Osteocyte (in vitro differentiated cells): ENCODE results near the gene AGPS. TPM values are rescaled to one million over a fixed set of nuclear protein-coding genes. Genes with fewer than 3 reads are reported as not detected.
A peak's percentile ranks its signal among the peaks of the same experiment; 100 is the strongest.

Source experiments
- DNase-seq: peaks from one replicate; pipeline ENCODE4 v3.0.0; 2021; ENCODE audit warnings: mixed read lengths; ENCODE audit not compliant: unreplicated experiment; ENCODE audit errors: extremely low spot score
- H3K27ac Mint-ChIP-seq: one replicate; pipeline ENCODE4 v1.8.0; 2021; ENCODE audit warnings: mild to moderate bottlenecking, mixed read lengths; ENCODE audit not compliant: unreplicated experiment
- H3K27me3 Mint-ChIP-seq: one replicate; pipeline ENCODE4 v1.8.0; 2021; ENCODE audit warnings: mixed read lengths; ENCODE audit not compliant: unreplicated experiment
- H3K36me3 Mint-ChIP-seq: one replicate; pipeline ENCODE4 v1.8.0; 2021; ENCODE audit warnings: mixed read lengths; ENCODE audit not compliant: unreplicated experiment
- H3K4me1 Mint-ChIP-seq: one replicate; pipeline ENCODE4 v1.8.0; 2021; ENCODE audit warnings: mixed read lengths; ENCODE audit not compliant: unreplicated experiment
- H3K4me3 Mint-ChIP-seq: one replicate; pipeline ENCODE4 v1.8.0; 2021; ENCODE audit warnings: mild to moderate bottlenecking, moderate library complexity, mixed read lengths; ENCODE audit not compliant: unreplicated experiment
- H3K9me3 Mint-ChIP-seq: one replicate; pipeline ENCODE4 v1.8.0; 2021; ENCODE audit warnings: mixed read lengths; ENCODE audit not compliant: unreplicated experiment
- total RNA-seq: library from RNA; stranded (reverse); gene quantifications from 2 replicates; pipeline ENCODE4 v1.2.1, GENCODE V29; 2021
- TF ChIP-seq, protein P1 (sequence below): fragments of 200-600 bp; sonication (generic); IDR thresholded peaks from 2 replicates; pipeline ENCODE4 v1.5.0; 2021; ENCODE audit warnings: antibody characterized with exemption, mild to moderate bottlenecking, moderate library complexity

Gene AGPS
- total RNA-seq, 1 donor from 2014 or later: 38.0 TPM

- Mint-ChIP-seq H3K4me1 (peaks cover 24% of the 10 kb centered on the region), H3K27ac (no peak overlapping the region), H3K4me3 (no peak overlapping the region), H3K36me3 (peaks cover 4% of the 10 kb centered on the region), H3K9me3 (no peaks in the 10 kb centered on the region), H3K27me3 (no peaks in the 10 kb centered on the region)
- DNase-seq: no peak
- TF ChIP-seq, protein P1, sequence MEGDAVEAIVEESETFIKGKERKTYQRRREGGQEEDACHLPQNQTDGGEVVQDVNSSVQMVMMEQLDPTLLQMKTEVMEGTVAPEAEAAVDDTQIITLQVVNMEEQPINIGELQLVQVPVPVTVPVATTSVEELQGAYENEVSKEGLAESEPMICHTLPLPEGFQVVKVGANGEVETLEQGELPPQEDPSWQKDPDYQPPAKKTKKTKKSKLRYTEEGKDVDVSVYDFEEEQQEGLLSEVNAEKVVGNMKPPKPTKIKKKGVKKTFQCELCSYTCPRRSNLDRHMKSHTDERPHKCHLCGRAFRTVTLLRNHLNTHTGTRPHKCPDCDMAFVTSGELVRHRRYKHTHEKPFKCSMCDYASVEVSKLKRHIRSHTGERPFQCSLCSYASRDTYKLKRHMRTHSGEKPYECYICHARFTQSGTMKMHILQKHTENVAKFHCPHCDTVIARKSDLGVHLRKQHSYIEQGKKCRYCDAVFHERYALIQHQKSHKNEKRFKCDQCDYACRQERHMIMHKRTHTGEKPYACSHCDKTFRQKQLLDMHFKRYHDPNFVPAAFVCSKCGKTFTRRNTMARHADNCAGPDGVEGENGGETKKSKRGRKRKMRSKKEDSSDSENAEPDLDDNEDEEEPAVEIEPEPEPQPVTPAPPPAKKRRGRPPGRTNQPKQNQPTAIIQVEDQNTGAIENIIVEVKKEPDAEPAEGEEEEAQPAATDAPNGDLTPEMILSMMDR: no peak
These were observed 147.7 kb downstream of the AGPS start for GRCh38 chr2:177540283-177540682.

DNA sequence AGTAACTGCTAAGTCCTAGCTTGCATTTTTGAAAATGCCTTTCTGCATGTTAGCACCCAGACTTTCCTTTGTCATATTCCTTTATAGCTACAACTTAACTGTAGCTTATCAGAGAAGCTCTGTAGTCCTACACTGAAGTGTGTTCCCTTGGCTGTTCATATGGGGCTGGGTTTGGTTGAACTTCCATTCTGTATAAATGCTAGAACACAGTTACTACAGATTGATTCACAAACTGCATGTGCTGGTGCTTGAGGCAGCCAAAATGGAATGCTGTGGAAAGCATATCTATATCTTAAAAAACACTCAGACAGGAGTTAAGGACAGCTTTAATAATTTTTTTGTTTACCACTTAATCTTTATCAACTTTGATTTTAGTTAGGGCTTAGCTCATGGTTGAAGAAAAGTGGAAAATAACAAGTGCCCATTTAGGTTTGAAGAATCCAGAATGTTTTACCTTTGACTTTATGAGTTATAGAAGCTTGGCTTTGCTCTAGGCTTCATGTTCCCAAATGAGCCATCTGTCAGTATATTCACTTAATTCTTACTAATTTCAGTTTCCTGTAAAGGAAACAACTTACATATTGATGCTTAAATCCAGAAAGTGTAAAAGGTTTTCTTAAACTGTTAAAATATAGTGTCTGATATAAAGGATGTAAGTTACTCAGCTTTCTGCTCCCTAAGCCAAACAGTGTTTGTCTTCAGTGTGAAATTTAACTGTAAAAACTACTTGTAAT lies 148.9 kb downstream of the AGPS start:
- no peak for DNase-seq
- TF ChIP-seq, protein P1: no peak
- Mint-ChIP-seq H3K9me3 (peaks cover 7% of the 10 kb centered on the region), H3K4me3 (no peak overlapping the region), H3K4me1 (peaks cover 24% of the 10 kb centered on the region), H3K27ac (no peak overlapping the region), H3K36me3 (peaks cover 10% of the 10 kb centered on the region), H3K27me3 (no peaks in the 10 kb centered on the region)

GRCh38 chr2:177542396-177542795 lies 149.8 kb downstream of the AGPS start:
- no peak for DNase-seq
- peaks cover 13% of the 10 kb centered on the region for H3K36me3 Mint-ChIP-seq
- peak overlapping the region; percentile 71 for H3K27ac Mint-ChIP-seq
- no peaks in the 10 kb centered on the region for H3K27me3 Mint-ChIP-seq
- H3K9me3 Mint-ChIP-seq: peaks cover 9% of the 10 kb centered on the region
- TF ChIP-seq, protein P1: no peak
- H3K4me3 Mint-ChIP-seq: no peak overlapping the region
- peaks cover 24% of the 10 kb centered on the region for H3K4me1 Mint-ChIP-seq

- Mint-ChIP-seq H3K27ac (peak overlapping the region; percentile 71), H3K4me3 (no peak overlapping the region), H3K4me1 (peaks cover 24% of the 10 kb centered on the region), H3K27me3 (no peaks in the 10 kb centered on the region), H3K9me3 (peaks cover 9% of the 10 kb centered on the region), H3K36me3 (peaks cover 11% of the 10 kb centered on the region)
- DNase-seq: no peak
- TF ChIP-seq, protein P1: no peak
These were observed 150.6 kb downstream of the AGPS start for GRCh38 chr2:177543007-177543760.

GRCh38 chr2:177545143-177545542 lies 152.6 kb downstream of the AGPS start:
- TF ChIP-seq, protein P1: no peak
- H3K36me3 Mint-ChIP-seq: peaks cover 9% of the 10 kb centered on the region
- H3K4me1 Mint-ChIP-seq: peaks cover 24% of the 10 kb centered on the region
- H3K27me3 Mint-ChIP-seq: no peaks in the 10 kb centered on the region
- H3K27ac Mint-ChIP-seq: no peak overlapping the region
- H3K9me3 Mint-ChIP-seq: peaks cover 9% of the 10 kb centered on the region
- no peak overlapping the region for H3K4me3 Mint-ChIP-seq
- DNase-seq: no peak
